ENCODE results near the gene KPNA1.

DNA sequence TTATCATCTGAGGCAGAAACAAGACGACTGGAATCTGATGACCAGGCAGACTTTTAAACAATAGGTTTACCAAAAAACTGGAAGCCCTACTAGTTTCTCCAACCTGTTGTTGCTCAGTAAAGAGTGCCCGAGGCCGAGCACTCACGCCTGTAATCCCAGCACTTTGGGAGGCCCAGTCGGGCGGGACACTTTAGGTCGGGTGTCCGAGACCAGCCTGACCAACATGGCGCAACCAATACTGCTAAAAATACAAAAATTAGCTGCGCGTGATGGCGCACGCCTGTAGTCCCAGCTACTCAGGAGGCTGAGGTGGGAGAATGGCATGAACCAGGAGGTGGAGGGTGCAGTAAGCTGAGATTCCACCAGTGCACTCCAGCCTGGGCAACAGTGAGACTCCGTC is 97.8 kb downstream of the KPNA1 start:
- TF ChIP-seq, protein P1, sequence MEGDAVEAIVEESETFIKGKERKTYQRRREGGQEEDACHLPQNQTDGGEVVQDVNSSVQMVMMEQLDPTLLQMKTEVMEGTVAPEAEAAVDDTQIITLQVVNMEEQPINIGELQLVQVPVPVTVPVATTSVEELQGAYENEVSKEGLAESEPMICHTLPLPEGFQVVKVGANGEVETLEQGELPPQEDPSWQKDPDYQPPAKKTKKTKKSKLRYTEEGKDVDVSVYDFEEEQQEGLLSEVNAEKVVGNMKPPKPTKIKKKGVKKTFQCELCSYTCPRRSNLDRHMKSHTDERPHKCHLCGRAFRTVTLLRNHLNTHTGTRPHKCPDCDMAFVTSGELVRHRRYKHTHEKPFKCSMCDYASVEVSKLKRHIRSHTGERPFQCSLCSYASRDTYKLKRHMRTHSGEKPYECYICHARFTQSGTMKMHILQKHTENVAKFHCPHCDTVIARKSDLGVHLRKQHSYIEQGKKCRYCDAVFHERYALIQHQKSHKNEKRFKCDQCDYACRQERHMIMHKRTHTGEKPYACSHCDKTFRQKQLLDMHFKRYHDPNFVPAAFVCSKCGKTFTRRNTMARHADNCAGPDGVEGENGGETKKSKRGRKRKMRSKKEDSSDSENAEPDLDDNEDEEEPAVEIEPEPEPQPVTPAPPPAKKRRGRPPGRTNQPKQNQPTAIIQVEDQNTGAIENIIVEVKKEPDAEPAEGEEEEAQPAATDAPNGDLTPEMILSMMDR (IDR thresholded peaks at IDR 0.05; ENCODE audit: poor library complexity) = no peak
- TF ChIP-seq EZH2 (IDR thresholded peaks at IDR 0.05; ENCODE audit: borderline replicate concordance) = no peak

Data from hepatocyte (in vitro differentiated cells).